ENCODE measurements around the gene SLC13A3.

The SLC13A3 gene

GRCh38 chr20:46688151-46689081 lies 37.2 kb upstream of the SLC13A3 start:
- peak overlapping the region; percentile 77 for H3K4me3 ChIP-seq (ENCODE audit: low read depth, low read length)
- TF ChIP-seq CTCF (IDR thresholded peaks at IDR 0.05; ENCODE audit: insufficient read depth, low read depth, low read length, missing control alignments): no peak
- no peak for DNase-seq (ENCODE audit: low read depth)

GRCh38 chr20:46683939-46684750 lies 32.9 kb upstream of the SLC13A3 start:
- H3K4me3 ChIP-seq (ENCODE audit: low read depth, low read length): no peak overlapping the region
- no peak for TF ChIP-seq CTCF (IDR thresholded peaks at IDR 0.05; ENCODE audit: insufficient read depth, low read depth, low read length, missing control alignments)
- DNase-seq (ENCODE audit: low read depth): no peak

GRCh38 chr20:46683668-46683938 lies 32.3 kb upstream of the SLC13A3 start:
- H3K4me3 ChIP-seq (ENCODE audit: low read depth, low read length): no peak overlapping the region
- TF ChIP-seq CTCF (IDR thresholded peaks at IDR 0.05; ENCODE audit: insufficient read depth, low read depth, low read length, missing control alignments): no peak
- peak; percentile 26 for DNase-seq (ENCODE audit: low read depth)

GRCh38 chr20:46683011-46683667 lies 31.9 kb upstream of the SLC13A3 start:
- TF ChIP-seq CTCF (IDR thresholded peaks at IDR 0.05; ENCODE audit: insufficient read depth, low read depth, low read length, missing control alignments): no peak
- DNase-seq (ENCODE audit: low read depth): no peak
- H3K4me3 ChIP-seq (ENCODE audit: low read depth, low read length): no peak overlapping the region

GRCh38 chr20:46682063-46682821 lies 31.0 kb upstream of the SLC13A3 start:
- no peak for TF ChIP-seq CTCF (IDR thresholded peaks at IDR 0.05; ENCODE audit: insufficient read depth, low read depth, low read length, missing control alignments)
- H3K4me3 ChIP-seq (ENCODE audit: low read depth, low read length): no peak overlapping the region
- DNase-seq (ENCODE audit: low read depth): no peak

Measured in GM12865 (cell line).